Suprapubic skin (tissue), 4 donors: ENCODE results near the gene NME2. TPM values are rescaled to one million over a fixed set of nuclear protein-coding genes. Genes with fewer than 3 reads are reported as not detected.

Experiments
- DNase-seq, 2 donors: peaks; one replicate each; pipeline ENCODE4 v3.0.0-alpha.2; 2019; ENCODE audit warnings: low spot score in 2 of 2
- H3K27ac ChIP-seq: fragments of 200-600 bp; sonication (generic); one replicate; pipeline ENCODE4 v1.5.1; 2019
- H3K27me3 ChIP-seq: fragments of 200-600 bp; sonication (generic); one replicate; pipeline ENCODE4 v1.5.1; 2019
- H3K36me3 ChIP-seq: fragments of 200-600 bp; sonication (generic); one replicate; pipeline ENCODE4 v1.5.1; 2019
- H3K4me1 ChIP-seq: fragments of 200-600 bp; sonication (generic); one replicate; pipeline ENCODE4 v1.5.1; 2019
- H3K4me3 ChIP-seq: fragments of 200-600 bp; sonication (generic); one replicate; pipeline ENCODE4 v1.5.1; 2019; ENCODE audit warnings: mild to moderate bottlenecking
- H3K9me3 ChIP-seq: fragments of 200-600 bp; sonication (generic); one replicate; pipeline ENCODE4 v1.5.1; 2019
- CTCF ChIP-seq, 2 donors: fragments of 200-600 bp in 1 of 2; fragments of 450-650 bp in 1 of 2; sonication (generic) in 1 of 2; IDR thresholded peaks; one replicate each; pipeline ENCODE4 v1.5.1; 2016 to 2019; ENCODE audit warnings: antibody characterized with exemption in 2 of 2, mild to moderate bottlenecking in 1 of 2, moderate library complexity in 1 of 2
- EP300 ChIP-seq: sonication (generic); formaldehyde crosslinking; IDR thresholded peaks from one replicate; pipeline ENCODE4 v1.6.1; 2017; ENCODE audit warnings: antibody characterized with exemption
- POLR2A ChIP-seq, 2 donors: fragments of 450-650 bp; IDR thresholded peaks; one replicate each; pipeline ENCODE4 v1.6.1; 2017; ENCODE audit warnings: antibody characterized with exemption in 2 of 2, mild to moderate bottlenecking in 2 of 2, moderate library complexity in 2 of 2
- POLR2AphosphoS5 ChIP-seq, 3 donors: sonication (generic); formaldehyde crosslinking; IDR thresholded peaks; one replicate each; pipeline ENCODE4 v1.6.1; 2017; ENCODE audit warnings: antibody characterized with exemption in 3 of 3
- WGBS: methylation state at CpG from one replicate; pipeline ENCODE4 v1.1.5; 2018; 5-methylcytosine and 5-hydroxymethylcytosine counted together
- total RNA-seq, 4 donors: library from RNA; depleted of rRNA; stranded (reverse); fragments of >200 nt; gene quantifications; one replicate each; pipeline ENCODE4 v1.1.0, GENCODE V29; 2016

Gene NME2
- total RNA-seq, 4 donors from 2014 or later: 239 to 695 (median 466) TPM

- Histone ChIP-seq H3K9me3 (no peaks in the 10 kb centered on the region), H3K27me3 (no peaks in the 10 kb centered on the region), H3K27ac (no peak overlapping the region), H3K4me1 (peaks cover 4% of the 10 kb centered on the region), H3K36me3 (no peaks in the 10 kb centered on the region), H3K4me3 (no peak overlapping the region)
- TF ChIP-seq EP300: no peak
- no peak for TF ChIP-seq CTCF (IDR thresholded peaks at IDR 0.05)
- no peak for TF ChIP-seq POLR2A (IDR thresholded peaks at IDR 0.05)
- TF ChIP-seq POLR2AphosphoS5 (IDR thresholded peaks at IDR 0.05): no peak
- no peak for DNase-seq
- WGBS: 67% methylated on average over 4 of the region's 4 CpGs
Observed at GRCh38 chr17:51147650-51148049, 18.6 kb upstream of the NME2 start.

GRCh38 chr17:51149163-51149562 is 17.0 kb upstream of the NME2 start:
- H3K9me3 ChIP-seq: no peaks in the 10 kb centered on the region
- no peak overlapping the region for H3K4me3 ChIP-seq
- 79% methylated on average over 2 of the region's 2 CpGs for WGBS
- no peak for DNase-seq
- peaks cover 12% of the 10 kb centered on the region for H3K4me1 ChIP-seq
- H3K36me3 ChIP-seq: no peaks in the 10 kb centered on the region
- H3K27me3 ChIP-seq: no peaks in the 10 kb centered on the region
- TF ChIP-seq CTCF (IDR thresholded peaks at IDR 0.05) (no peak), EP300 (no peak)
- H3K27ac ChIP-seq: no peak overlapping the region

GRCh38 chr17:51150932-51151331 is 15.3 kb upstream of the NME2 start:
- TF ChIP-seq POLR2A (IDR thresholded peaks at IDR 0.05) (no peak), EP300 (no peak), CTCF (IDR thresholded peaks at IDR 0.05) (no peak), POLR2AphosphoS5 (IDR thresholded peaks at IDR 0.05) (no peak)
- H3K9me3 ChIP-seq: no peaks in the 10 kb centered on the region
- H3K27me3 ChIP-seq: no peaks in the 10 kb centered on the region
- no peaks in the 10 kb centered on the region for H3K36me3 ChIP-seq
- WGBS: 93% methylated on average over 5 of the region's 5 CpGs
- H3K4me3 ChIP-seq: no peak overlapping the region
- peaks cover 22% of the 10 kb centered on the region for H3K4me1 ChIP-seq
- no peak overlapping the region for H3K27ac ChIP-seq
- DNase-seq: no peak

GRCh38 chr17:51152766-51153209 is 13.4 kb upstream of the NME2 start:
- peak overlapping the region; percentile 63 for H3K4me3 ChIP-seq
- DNase-seq: no peak
- 18% methylated on average over 8 of the region's 8 CpGs for WGBS

More at GRCh38 chr17:51152766-51153209, 13.4 kb upstream of the NME2 start:
- Histone ChIP-seq H3K4me1 (peaks cover 22% of the 10 kb centered on the region), H3K27ac (peak overlapping the region; percentile 66), H3K36me3 (peaks cover 5% of the 10 kb centered on the region), H3K9me3 (no peaks in the 10 kb centered on the region), H3K27me3 (no peaks in the 10 kb centered on the region)
- TF ChIP-seq CTCF (IDR thresholded peaks at IDR 0.05) (no peak), EP300 (no peak), POLR2A (IDR thresholded peaks at IDR 0.05) (no peak), POLR2AphosphoS5 (IDR thresholded peaks at IDR 0.05) (no peak)
